K562 (cell line): Measurements from ENCODE around the gene RBMS1.

Experiments used
- AFF4 ChIP-seq: sonication (generic); formaldehyde crosslinking; IDR thresholded peaks from 2 replicates; pipeline ENCODE4 v1.8.0; 2023; ENCODE audit warnings: mild to moderate bottlenecking, missing genetic modification reagents
- ARHGAP35 ChIP-seq: fragments of 450-650 bp; IDR thresholded peaks from 2 replicates; pipeline ENCODE4 v1.6.1; 2018; ENCODE audit not compliant: partially characterized antibody
- ARID2 ChIP-seq: fragments of 450-650 bp; IDR thresholded peaks from 2 replicates; pipeline ENCODE4 v1.6.1; 2017; ENCODE audit warnings: antibody characterized with exemption, mild to moderate bottlenecking
- CTCF ChIP-seq, 3 experiments: IDR thresholded peaks in 2 of 3; conservative IDR thresholded peaks in 1 of 3; 2 replicates each; pipeline ENCODE4 v1.5.1; 2011 to 2012; ENCODE audit warnings: low read length in 3 of 3, mild to moderate bottlenecking in 3 of 3, control low read depth in 2 of 3, improper control_type of control experiment in 1 of 3, inconsistent platforms in 1 of 3, low read depth in 1 of 3, mixed read lengths in 1 of 3, moderate library complexity in 1 of 3; ENCODE audit not compliant: insufficient read depth in 2 of 3
- EZH2 ChIP-seq: IDR thresholded peaks from 2 replicates; pipeline ENCODE4 v1.6.1; 2012; ENCODE audit warnings: low read depth, mild to moderate bottlenecking, inconsistent platforms, low read length, borderline replicate concordance
- FOXK1 ChIP-seq: sonication (generic); formaldehyde crosslinking; IDR thresholded peaks from 2 replicates; pipeline ENCODE4 v1.8.0; 2022; ENCODE audit warnings: missing genetic modification reagents, mild to moderate bottlenecking, borderline replicate concordance
- GTF2A2 ChIP-seq: IDR thresholded peaks from 2 replicates; pipeline ENCODE4 v1.6.1; 2016; ENCODE audit warnings: mild to moderate bottlenecking, missing genetic modification characterization, missing compliant biosample characterization
- KDM1A ChIP-seq, 2 experiments: fragments of 450-650 bp; IDR thresholded peaks; 2 replicates each; pipeline ENCODE4 v1.6.1; 2016; ENCODE audit warnings: mild to moderate bottlenecking in 2 of 2
- RNF219 ChIP-seq: fragments of 250-450 bp; sonication (Bioruptor Pico); IDR thresholded peaks from 2 replicates; pipeline ENCODE4 v1.5.0; 2022; ENCODE audit warnings: mild to moderate bottlenecking
- USF1 ChIP-seq: sonication (generic); formaldehyde crosslinking; IDR thresholded peaks from 2 replicates; pipeline ENCODE4 v1.9.0; 2022; ENCODE audit warnings: mild to moderate bottlenecking, missing genetic modification reagents

GRCh38 chr2:160321006-160321405 is 172.6 kb downstream of the RBMS1 start:
- TF ChIP-seq KDM1A (IDR thresholded peaks at IDR 0.05) (no peak), AFF4 (CRISPR knock-in tag) (no peak), USF1 (CRISPR knock-in tag) (no peak), FOXK1 (CRISPR knock-in tag) (no peak), CTCF (IDR thresholded peaks at IDR 0.05 in 2 of 3, conservative IDR thresholded peaks at IDR 0.05 in 1 of 3; ENCODE audit: insufficient read depth in 2 of 3, low read depth in 1 of 3, low read length in 3 of 3) (no peak), EZH2 (no peak), ARHGAP35 (no peak), RNF219 (CRISPR knock-in tag) (no peak), ARID2 (no peak), GTF2A2 (tag) (no peak)
